C4-2B (cell line): ENCODE measurements around the gene HPCAL4.

Experiments used
- CTCF ChIP-seq: fragments of 450-650 bp; conservative IDR thresholded peaks from 2 replicates; pipeline ENCODE4 v1.5.1; 2017; ENCODE audit warnings: mild to moderate bottlenecking
- ZFX ChIP-seq: fragments of 450-650 bp; IDR thresholded peaks from 2 replicates; pipeline ENCODE4 v1.6.1; 2017

- no peak for TF ChIP-seq CTCF
- no peak for TF ChIP-seq ZFX
Observed at GRCh38 chr1:39638965-39639304, 52.3 kb downstream of the HPCAL4 start.
